Hepatocyte (in vitro differentiated cells): Measurements from ENCODE around the gene NPLOC4. TPM values are rescaled to one million over a fixed set of nuclear protein-coding genes. Genes with fewer than 3 reads are reported as not detected.

Experiments
- DNase-seq: peaks from one replicate; pipeline ENCODE4 v3.0.0-alpha.2; 2016; ENCODE audit warnings: low spot score
- H2AFZ ChIP-seq: fragments of 200-600 bp; sonication (generic); 2 replicates; pipeline ENCODE4 v1.6.0; 2016; ENCODE audit warnings: antibody characterized with exemption, mild to moderate bottlenecking
- H3K27ac ChIP-seq: fragments of 200-600 bp; sonication (generic); 2 replicates; pipeline ENCODE4 v1.5.1; 2016; ENCODE audit warnings: mild to moderate bottlenecking
- H3K27me3 ChIP-seq: fragments of 200-600 bp; sonication (generic); 2 replicates; pipeline ENCODE4 v1.6.1; 2016
- H3K36me3 ChIP-seq: fragments of 200-600 bp; sonication (generic); replicated peaks from 2 replicates; pipeline ENCODE4 v1.5.1; 2016; ENCODE audit warnings: low read depth; ENCODE audit not compliant: insufficient read depth
- H3K4me1 ChIP-seq: fragments of 200-600 bp; sonication (generic); 2 replicates; pipeline ENCODE4 v1.5.1; 2016; ENCODE audit warnings: mild to moderate bottlenecking, moderate library complexity; ENCODE audit not compliant: insufficient read depth
- H3K4me2 ChIP-seq: fragments of 200-600 bp; sonication (generic); 2 replicates; pipeline ENCODE4 v1.6.0; 2016
- H3K4me3 ChIP-seq: fragments of 200-600 bp; sonication (generic); 2 replicates; pipeline ENCODE4 v1.5.1; 2016; ENCODE audit warnings: mild to moderate bottlenecking
- H3K79me2 ChIP-seq: fragments of 200-600 bp; sonication (generic); 2 replicates; pipeline ENCODE4 v1.6.0; 2017; ENCODE audit warnings: mild to moderate bottlenecking
- H3K9me2 ChIP-seq: fragments of 200-600 bp; sonication (generic); replicated peaks from 2 replicates; pipeline ENCODE4 v1.6.0; 2017; ENCODE audit warnings: mild to moderate bottlenecking; ENCODE audit not compliant: insufficient read depth
- H3K9me3 ChIP-seq: fragments of 200-600 bp; sonication (generic); 2 replicates; pipeline ENCODE4 v1.5.1; 2016; ENCODE audit warnings: low read depth, mild to moderate bottlenecking
- H4K20me1 ChIP-seq: fragments of 200-600 bp; sonication (generic); 2 replicates; pipeline ENCODE4 v1.6.0; 2016; ENCODE audit warnings: mild to moderate bottlenecking; ENCODE audit not compliant: insufficient read depth, poor library complexity, severe bottlenecking
- CTCF ChIP-seq: fragments of 200-600 bp; sonication (generic); IDR thresholded peaks from 2 replicates; pipeline ENCODE4 v1.5.1; 2016; ENCODE audit warnings: antibody characterized with exemption, mild to moderate bottlenecking; ENCODE audit not compliant: poor library complexity
- EZH2 ChIP-seq: fragments of 200-600 bp; sonication (generic); IDR thresholded peaks from 2 replicates; pipeline ENCODE4 v1.6.1; 2016; ENCODE audit warnings: antibody characterized with exemption, mild to moderate bottlenecking, borderline replicate concordance
- EZH2phosphoT487 ChIP-seq: fragments of 200-600 bp; sonication (generic); IDR thresholded peaks from one replicate; pipeline ENCODE4 v1.6.1; 2018; ENCODE audit warnings: antibody characterized with exemption, mild to moderate bottlenecking, low read depth, moderate library complexity; ENCODE audit not compliant: unreplicated experiment, severe bottlenecking
- WGBS: methylation state at CpG from one replicate; pipeline ENCODE4 v1.1.6; 2016; ENCODE audit warnings: low lambda C conversion rate; ENCODE audit errors: missing lambda C conversion rate; 5-methylcytosine and 5-hydroxymethylcytosine counted together
- polyA plus RNA-seq: library from polyadenylated mRNA; unstranded; fragments of >200 nt; fragmentation: Nextera tagmentation; extraction: Ambion mirVana; gene quantifications from 2 replicates; pipeline ENCODE4 v1.2.1, GENCODE V29; 2016
- total RNA-seq: library from RNA; depleted of rRNA; stranded (reverse); fragments of >200 nt; gene quantifications from 2 replicates; pipeline ENCODE4 v1.2.3, GENCODE V29; 2014

The NPLOC4 gene
- total and polyA plus RNA-seq, 2 experiments from 2014 or later = 53.7 to 54.6 TPM

- H2AFZ ChIP-seq = peak overlapping the region; percentile 85
These were observed 29.1 kb upstream of the NPLOC4 start for GRCh38 chr17:81666092-81666341.

GRCh38 chr17:81665205-81666091 is 28.5 kb upstream of the NPLOC4 start:
- no peak for TF ChIP-seq EZH2phosphoT487
- TF ChIP-seq EZH2 = no peak
- no peak for TF ChIP-seq CTCF
- Histone ChIP-seq H3K79me2 (peaks cover 34% of the 10 kb centered on the region), H3K9me2 (no peaks in the 10 kb centered on the region), H4K20me1 (no peaks in the 10 kb centered on the region), H3K4me2 (peak overlapping the region; percentile 88), H3K27me3 (no peaks in the 10 kb centered on the region), H3K4me3 (peak overlapping the region; percentile 89), H2AFZ (peak overlapping the region; percentile 85), H3K36me3 (no peaks in the 10 kb centered on the region), H3K27ac (peak overlapping the region; percentile 94), H3K9me3 (no peaks in the 10 kb centered on the region), H3K4me1 (peaks cover 15% of the 10 kb centered on the region)
- WGBS = 77% methylated on average over 30 of the region's 30 CpGs
- no peak for DNase-seq

More at GRCh38 chr17:81666092-81666341, 29.1 kb upstream of the NPLOC4 start:
- peak overlapping the region; percentile 94 for H3K27ac ChIP-seq
- peaks cover 34% of the 10 kb centered on the region for H3K79me2 ChIP-seq
- no peaks in the 10 kb centered on the region for H3K9me3 ChIP-seq
- no peaks in the 10 kb centered on the region for H3K36me3 ChIP-seq
- H3K4me1 ChIP-seq = peaks cover 15% of the 10 kb centered on the region
- DNase-seq = no peak
- WGBS = 1% methylated on average over 16 of the region's 16 CpGs
- TF ChIP-seq CTCF = no peak
- no peaks in the 10 kb centered on the region for H3K9me2 ChIP-seq
- peak overlapping the region; percentile 89 for H3K4me3 ChIP-seq
- H3K4me2 ChIP-seq = peak overlapping the region; percentile 88
- no peaks in the 10 kb centered on the region for H4K20me1 ChIP-seq
- no peaks in the 10 kb centered on the region for H3K27me3 ChIP-seq

GRCh38 chr17:81664051-81664470 is 27.1 kb upstream of the NPLOC4 start:
- H3K27me3 ChIP-seq = no peaks in the 10 kb centered on the region
- H3K79me2 ChIP-seq = peaks cover 30% of the 10 kb centered on the region
- TF ChIP-seq CTCF (no peak), EZH2phosphoT487 (no peak), EZH2 (no peak)
- H2AFZ ChIP-seq = no peak overlapping the region
- no peak for DNase-seq
- WGBS = 88% methylated on average over 7 of the region's 7 CpGs
- no peak overlapping the region for H3K4me2 ChIP-seq
- H3K9me2 ChIP-seq = no peaks in the 10 kb centered on the region
- H3K36me3 ChIP-seq = no peaks in the 10 kb centered on the region
- peaks cover 15% of the 10 kb centered on the region for H3K4me1 ChIP-seq
- no peaks in the 10 kb centered on the region for H4K20me1 ChIP-seq
- H3K4me3 ChIP-seq = no peak overlapping the region
- H3K27ac ChIP-seq = no peak overlapping the region
- H3K9me3 ChIP-seq = no peaks in the 10 kb centered on the region
